Frontal cortex (tissue), 4 donors: ENCODE results near the gene MLLT6. TPM values are rescaled to one million over a fixed set of nuclear protein-coding genes. Genes with fewer than 3 reads are reported as not detected.

Source experiments
- DNase-seq, 2 donors: peaks; one replicate each; pipeline ENCODE4 v3.0.0; 2012; ENCODE audit warnings: low spot score in 2 of 2
- FAIRE-seq: peaks from 2 replicates; lab custom pipeline; 2012; peaks lifted over from hg19 to GRCh38; lab: Jason Lieb, UNC
- small RNA-seq: library from RNA; depleted of rRNA; stranded (forward); fragments of <200 nt; gene quantifications from one replicate; pipeline ENCODE3, GENCODE V24; 2014
- total RNA-seq: library from RNA; depleted of rRNA; stranded (reverse); fragments of >200 nt; gene quantifications from one replicate; pipeline ENCODE4 v1.2.3, GENCODE V29; 2014
- donor health status: control.
- donor health status: control.
- donor health status: control.

MLLT6 gene
- total RNA-seq, 1 donor from 2014 or later, result 16.3 TPM

- DNase-seq, result no peak
- FAIRE-seq, result no peak
Measured at GRCh38 chr17:38750312-38751121, 45.4 kb downstream of the MLLT6 start.

- DNase-seq (no peak), FAIRE-seq (no peak)
Measured at GRCh38 chr17:38751144-38751807, 46.2 kb downstream of the MLLT6 start.

- FAIRE-seq (no peak), DNase-seq (peak; percentile 55 to 58)
Measured at GRCh38 chr17:38751808-38752307, 46.8 kb downstream of the MLLT6 start.

- DNase-seq (peak; percentile 89 to 95), FAIRE-seq (no peak)
Measured at GRCh38 chr17:38752308-38753070, 47.4 kb downstream of the MLLT6 start, which contains the start of gene PSMB3. Gene PSMB3, plus strand, starts transcription at chr17:38752741. Its CDS starts 86 bp downstream, at chr17:38752827.

- FAIRE-seq, result no peak
- no peak for DNase-seq
Measured at GRCh38 chr17:38753071-38753506, 48.0 kb downstream of the MLLT6 start.

- DNase-seq (no peak), FAIRE-seq (no peak)
Measured at GRCh38 chr17:38761612-38762011, 56.5 kb downstream of the MLLT6 start.

- no peak for FAIRE-seq
- no peak for DNase-seq
Measured at GRCh38 chr17:38762231-38762630, 57.2 kb downstream of the MLLT6 start.

GRCh38 chr17:38766341-38766740, 61.3 kb downstream of the MLLT6 start:
- FAIRE-seq (no peak), DNase-seq (no peak)

GRCh38 chr17:38768417-38768816, 63.3 kb downstream of the MLLT6 start:
- no peak for DNase-seq
- no peak for FAIRE-seq

- FAIRE-seq (no peak), DNase-seq (no peak)
Measured at GRCh38 chr17:38773258-38773657, 68.2 kb downstream of the MLLT6 start.

GRCh38 chr17:38777641-38778250, 72.7 kb downstream of the MLLT6 start:
- DNase-seq, result no peak
- no peak for FAIRE-seq

Small RNA genes lying within 50 kb of the gene (small RNA-seq; reads per million reads assigned to genes)
- gene MIR4726 (not detected), gene MIR4734 (not detected), gene RNA5SP440 (0.20 reads per million), gene RNU6-866P (not detected)

Other genes with a start within 250 kb of the MLLT6 start
- 23.6 TPM for gene SRCIN1, start 99.3 kb upstream of the MLLT6 start, total RNA-seq
- gene EPOP, start 30.3 kb upstream of the MLLT6 start, total RNA-seq, result 0.82 TPM
- gene CISD3, start 25.1 kb downstream of the MLLT6 start, total RNA-seq, result 0.82 TPM
- 8.2 TPM for gene PCGF2, start 43.1 kb downstream of the MLLT6 start, total RNA-seq
- 196 TPM for gene PSMB3, start 47.5 kb downstream of the MLLT6 start, total RNA-seq
- 172 TPM for gene PIP4K2B, start 94.3 kb downstream of the MLLT6 start, total RNA-seq
- gene CWC25, start 120.0 kb downstream of the MLLT6 start, total RNA-seq, result 9.4 TPM
- 1,517 TPM for gene RPL23, start 148.4 kb downstream of the MLLT6 start, total RNA-seq
- 44.0 TPM for gene LASP1, start 164.8 kb downstream of the MLLT6 start, total RNA-seq